HepG2 (cell line): ENCODE measurements around the gene DRD3. TPM values are rescaled to one million over a fixed set of nuclear protein-coding genes. Genes with fewer than 3 reads are reported as not detected.
A peak's percentile ranks its signal among the peaks of the same experiment; 100 is the strongest.

Source experiments
- FOXO1 ChIP-seq: sonication (generic); formaldehyde crosslinking; IDR thresholded peaks from 2 replicates; pipeline ENCODE4 v1.4.0; 2020; ENCODE audit warnings: missing genetic modification reagents
- GMEB2 ChIP-seq: IDR thresholded peaks from 2 replicates; pipeline ENCODE4 v1.6.1; 2016; ENCODE audit warnings: missing biosample characterization, missing genetic modification reagents, low read depth
- HOXA5 ChIP-seq: sonication (generic); formaldehyde crosslinking; IDR thresholded peaks from 2 replicates; pipeline ENCODE4 v1.4.0; 2020; ENCODE audit warnings: missing genetic modification reagents
- KDM6A ChIP-seq: IDR thresholded peaks from 2 replicates; pipeline ENCODE4 v1.6.1; 2016; ENCODE audit warnings: low read depth
- KIAA2018 ChIP-seq: sonication (generic); formaldehyde crosslinking; IDR thresholded peaks from 2 replicates; pipeline ENCODE4 v1.5.0; 2020; ENCODE audit warnings: mild to moderate bottlenecking, missing genetic modification reagents, borderline replicate concordance
- POLR2AphosphoS5 ChIP-seq: IDR thresholded peaks from 2 replicates; pipeline ENCODE4 v1.6.1; 2012; ENCODE audit warnings: low read depth, low read length
- SRF ChIP-seq: IDR thresholded peaks from 2 replicates; pipeline ENCODE4 v1.6.1; 2011; ENCODE audit warnings: mild to moderate bottlenecking, low read depth, low read length, moderate library complexity
- ZBTB1 ChIP-seq: sonication (generic); formaldehyde crosslinking; IDR thresholded peaks from 2 replicates; pipeline ENCODE4 v1.4.0; 2020; ENCODE audit warnings: missing genetic modification reagents, borderline replicate concordance
- ZBTB38 ChIP-seq: sonication (generic); formaldehyde crosslinking; IDR thresholded peaks from 2 replicates; pipeline ENCODE4 v1.5.1; 2020; ENCODE audit warnings: mild to moderate bottlenecking, missing genetic modification reagents
- ZFP36 ChIP-seq: fragments of 150-350 bp; IDR thresholded peaks from 2 replicates; pipeline ENCODE4 v1.6.1; 2018; ENCODE audit warnings: borderline replicate concordance, low read length, low read depth; ENCODE audit not compliant: partially characterized antibody
- ZNF260 ChIP-seq: sonication (generic); formaldehyde crosslinking; IDR thresholded peaks from 2 replicates; pipeline ENCODE4 v1.4.0; 2020; ENCODE audit warnings: missing genetic modification reagents, low read depth, mild to moderate bottlenecking, borderline replicate concordance
- ZNF3 ChIP-seq: IDR thresholded peaks from 2 replicates; pipeline ENCODE4 v1.7.0; 2017; ENCODE audit warnings: inconsistent platforms
- ZNF558 ChIP-seq: sonication (generic); formaldehyde crosslinking; IDR thresholded peaks from 2 replicates; pipeline ENCODE4 v1.9.0; 2022; ENCODE audit warnings: mild to moderate bottlenecking, missing genetic modification reagents, borderline replicate concordance
- ZNF574 ChIP-seq: sonication (generic); formaldehyde crosslinking; IDR thresholded peaks from 2 replicates; pipeline ENCODE4 v1.4.0; 2020; ENCODE audit warnings: missing genetic modification reagents
- ZNF746 ChIP-seq: sonication (generic); formaldehyde crosslinking; IDR thresholded peaks from 2 replicates; pipeline ENCODE4 v1.8.0; 2022; ENCODE audit warnings: mild to moderate bottlenecking, missing genetic modification reagents
- ZNF776 ChIP-seq: sonication (generic); formaldehyde crosslinking; IDR thresholded peaks from 2 replicates; pipeline ENCODE4 v1.4.0; 2020; ENCODE audit warnings: mild to moderate bottlenecking, missing genetic modification reagents
- polyA plus RNA-seq, 8 experiments: library from polyadenylated mRNA; depleted of rRNA in 3 of 8; stranded (reverse) in 7 of 8; unstranded in 1 of 8; fragments of >200 nt; fragmentation: Illumina TruSeq in 4 of 8; extraction: Trizol in 4 of 8; gene quantifications; 2 replicates each; pipeline versions ENCODE4 v1.2.1 to v1.2.3, GENCODE V29; 2011 to 2016; ENCODE audit warnings: low read depth in 4 of 8, missing spikeins in 1 of 8, mixed read lengths in 1 of 8; ENCODE audit not compliant: insufficient read depth in 1 of 8
- total RNA-seq, 5 experiments: library from RNA; depleted of rRNA; stranded (reverse); fragments of >200 nt; fragmentation: Illumina TruSeq; extraction: Trizol; gene quantifications; 2 replicates each; pipeline ENCODE4 v1.2.3, GENCODE V29; 2016; ENCODE audit warnings: low read depth in 1 of 5
- TF ChIP-seq, protein P1 (sequence below): sonication (generic); formaldehyde crosslinking; IDR thresholded peaks from 2 replicates; pipeline ENCODE4 v1.5.0; 2020; ENCODE audit warnings: mild to moderate bottlenecking, missing genetic modification reagents

The DRD3 gene
- total and polyA plus RNA-seq, 2 of the 13 experiments (the other 11 are each of a cell fraction or from before 2014, with no cell fraction given) = not detected

- TF ChIP-seq POLR2AphosphoS5 (no peak), HOXA5 (CRISPR knock-in tag) (no peak), ZNF776 (CRISPR knock-in tag) (0 out of 2 replicates have a peak, but pooled peaks have one; percentile 28), ZNF746 (CRISPR knock-in tag) (no peak), ZNF260 (CRISPR knock-in tag) (no peak), ZFP36 (no peak), KIAA2018 (no peak), KDM6A (CRISPR knock-in tag) (no peak), GMEB2 (no peak), ZNF3 (CRISPR knock-in tag) (no peak), FOXO1 (CRISPR knock-in tag) (no peak), SRF (no peak), ZBTB1 (no peak), ZNF558 (CRISPR knock-in tag) (no peak), ZNF574 (CRISPR knock-in tag) (peak; percentile 51), ZBTB38 (CRISPR knock-in tag) (no peak)
- TF ChIP-seq, protein P1, sequence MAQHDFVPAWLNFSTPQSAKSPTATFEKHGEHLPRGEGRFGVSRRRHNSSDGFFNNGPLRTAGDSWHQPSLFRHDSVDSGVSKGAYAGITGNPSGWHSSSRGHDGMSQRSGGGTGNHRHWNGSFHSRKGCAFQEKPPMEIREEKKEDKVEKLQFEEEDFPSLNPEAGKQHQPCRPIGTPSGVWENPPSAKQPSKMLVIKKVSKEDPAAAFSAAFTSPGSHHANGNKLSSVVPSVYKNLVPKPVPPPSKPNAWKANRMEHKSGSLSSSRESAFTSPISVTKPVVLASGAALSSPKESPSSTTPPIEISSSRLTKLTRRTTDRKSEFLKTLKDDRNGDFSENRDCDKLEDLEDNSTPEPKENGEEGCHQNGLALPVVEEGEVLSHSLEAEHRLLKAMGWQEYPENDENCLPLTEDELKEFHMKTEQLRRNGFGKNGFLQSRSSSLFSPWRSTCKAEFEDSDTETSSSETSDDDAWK (CRISPR knock-in tag) = no peak
Observed at GRCh38 chr3:114152519-114153151, 26.2 kb downstream of the DRD3 start (continued).
